Large intestine (tissue), 3 donors: Measurements from ENCODE around the gene OPCML. TPM values are rescaled to one million over a fixed set of nuclear protein-coding genes. Genes with fewer than 3 reads are reported as not detected.

Experiments used
- DNase-seq, 2 donors: peaks; one replicate each; pipeline versions ENCODE4 v3.0.0 to v3.0.0-alpha.2; 2013
- H3K27ac ChIP-seq: one replicate; pipeline ENCODE4 v1.5.1; 2013; ENCODE audit warnings: low read length
- H3K27me3 ChIP-seq: 2 replicates; pipeline ENCODE4 v1.6.1; 2013; ENCODE audit warnings: low read length; ENCODE audit not compliant: control insufficient read depth, insufficient read depth
- H3K36me3 ChIP-seq: 2 replicates; pipeline ENCODE4 v1.6.1; 2013; ENCODE audit warnings: low read length; ENCODE audit not compliant: control insufficient read depth, insufficient read depth
- H3K4me1 ChIP-seq: one replicate; pipeline ENCODE4 v1.6.1; 2013; ENCODE audit warnings: low read length; ENCODE audit not compliant: control insufficient read depth, insufficient read depth
- H3K4me3 ChIP-seq: one replicate; pipeline ENCODE4 v1.5.1; 2013; ENCODE audit warnings: low read length
- H3K9me3 ChIP-seq: one replicate; pipeline ENCODE4 v1.6.1; 2013; ENCODE audit warnings: mild to moderate bottlenecking, low read depth, low read length, moderate library complexity; ENCODE audit not compliant: control insufficient read depth
- WGBS: methylation state at CpG from one replicate; pipeline ENCODE4 v1.1.5; 2013; ENCODE audit warnings: low lambda C conversion rate; ENCODE audit not compliant: insufficient coverage; 5-methylcytosine and 5-hydroxymethylcytosine counted together
- polyA plus RNA-seq: library from polyadenylated mRNA; unstranded; fragments of 120-200 nt; gene quantifications from one replicate; pipeline ENCODE4 v1.2.1, GENCODE V29; 2013

Gene OPCML
- polyA plus RNA-seq, 1 donor: 1.4 TPM

- Histone ChIP-seq H3K4me1 (peaks cover 2% of the 10 kb centered on the region), H3K4me3 (no peak overlapping the region), H3K27ac (no peak overlapping the region), H3K9me3 (no peaks in the 10 kb centered on the region), H3K36me3 (no peaks in the 10 kb centered on the region), H3K27me3 (no peaks in the 10 kb centered on the region)
- DNase-seq: peak; percentile 24 to 32
- 18% methylated on average over 2 of the region's 5 CpGs for WGBS
These were observed 674.1 kb downstream of the OPCML start for GRCh38 chr11:132858223-132858622.

- Histone ChIP-seq H3K36me3 (no peaks in the 10 kb centered on the region), H3K27ac (no peak overlapping the region), H3K9me3 (no peaks in the 10 kb centered on the region), H3K4me3 (no peak overlapping the region), H3K4me1 (peaks cover 2% of the 10 kb centered on the region), H3K27me3 (no peaks in the 10 kb centered on the region)
- DNase-seq: no peak
- 95% methylated on average over 2 of the region's 4 CpGs for WGBS
These were observed 676.3 kb downstream of the OPCML start for GRCh38 chr11:132856032-132856431.

GRCh38 chr11:132855516-132855915, 676.8 kb downstream of the OPCML start:
- no CpG with 5 or more reads among the region's 3 CpGs for WGBS
- peaks cover 2% of the 10 kb centered on the region for H3K4me1 ChIP-seq

GRCh38 chr11:132853886-132854285, 678.4 kb downstream of the OPCML start:
- H3K27me3 ChIP-seq: no peaks in the 10 kb centered on the region

More at GRCh38 chr11:132855516-132855915, 676.8 kb downstream of the OPCML start:
- DNase-seq: no peak
- Histone ChIP-seq H3K27me3 (no peaks in the 10 kb centered on the region), H3K36me3 (no peaks in the 10 kb centered on the region), H3K9me3 (no peaks in the 10 kb centered on the region), H3K27ac (no peak overlapping the region), H3K4me3 (no peak overlapping the region)

GRCh38 chr11:132852361-132852760, 679.9 kb downstream of the OPCML start:
- no peak for DNase-seq
- Histone ChIP-seq H3K4me3 (no peak overlapping the region), H3K27me3 (no peaks in the 10 kb centered on the region), H3K9me3 (no peaks in the 10 kb centered on the region), H3K27ac (no peak overlapping the region), H3K36me3 (no peaks in the 10 kb centered on the region), H3K4me1 (no peaks in the 10 kb centered on the region)
- WGBS: 89% methylated on average over 5 of the region's 7 CpGs

More at GRCh38 chr11:132853886-132854285, 678.4 kb downstream of the OPCML start:
- Histone ChIP-seq H3K27ac (no peak overlapping the region), H3K4me1 (peaks cover 2% of the 10 kb centered on the region), H3K9me3 (no peaks in the 10 kb centered on the region), H3K4me3 (no peak overlapping the region), H3K36me3 (no peaks in the 10 kb centered on the region)
- no peak for DNase-seq
- WGBS: no CpG with 5 or more reads among the region's 3 CpGs

GRCh38 chr11:132851247-132851646, 681.1 kb downstream of the OPCML start:
- Histone ChIP-seq H3K36me3 (no peaks in the 10 kb centered on the region), H3K27me3 (no peaks in the 10 kb centered on the region), H3K4me1 (no peaks in the 10 kb centered on the region), H3K9me3 (no peaks in the 10 kb centered on the region), H3K4me3 (no peak overlapping the region), H3K27ac (no peak overlapping the region)
- no peak for DNase-seq
- 83% methylated on average over 1 of the region's 2 CpGs for WGBS

- DNase-seq: no peak
- H3K9me3 ChIP-seq: no peaks in the 10 kb centered on the region
- no peaks in the 10 kb centered on the region for H3K36me3 ChIP-seq
- no CpG with 5 or more reads among the region's 3 CpGs for WGBS
- H3K27ac ChIP-seq: no peak overlapping the region
- H3K27me3 ChIP-seq: peaks cover 5% of the 10 kb centered on the region
- H3K4me3 ChIP-seq: no peak overlapping the region
- no peaks in the 10 kb centered on the region for H3K4me1 ChIP-seq
These were observed 682.0 kb downstream of the OPCML start for GRCh38 chr11:132850266-132850665.

GRCh38 chr11:132848336-132848735, 684.0 kb downstream of the OPCML start:
- Histone ChIP-seq H3K4me3 (no peak overlapping the region), H3K27me3 (peaks cover 5% of the 10 kb centered on the region), H3K36me3 (no peaks in the 10 kb centered on the region), H3K9me3 (no peaks in the 10 kb centered on the region), H3K27ac (no peak overlapping the region), H3K4me1 (no peaks in the 10 kb centered on the region)
- no CpG with 5 or more reads among the region's 2 CpGs for WGBS
- no peak for DNase-seq

GRCh38 chr11:132846075-132846474, 686.2 kb downstream of the OPCML start:
- Histone ChIP-seq H3K27ac (no peak overlapping the region), H3K4me1 (no peaks in the 10 kb centered on the region), H3K9me3 (no peaks in the 10 kb centered on the region), H3K36me3 (no peaks in the 10 kb centered on the region), H3K27me3 (peaks cover 5% of the 10 kb centered on the region), H3K4me3 (no peak overlapping the region)
- no CpG with 5 or more reads among the region's 4 CpGs for WGBS
- no peak for DNase-seq

- H3K4me3 ChIP-seq: no peak overlapping the region
- peaks cover 5% of the 10 kb centered on the region for H3K27me3 ChIP-seq
- no peak for DNase-seq
- no peak overlapping the region for H3K27ac ChIP-seq
- no peaks in the 10 kb centered on the region for H3K36me3 ChIP-seq
- no peaks in the 10 kb centered on the region for H3K9me3 ChIP-seq
- 58% methylated on average over 3 of the region's 5 CpGs for WGBS
- no peaks in the 10 kb centered on the region for H3K4me1 ChIP-seq
These were observed 687.2 kb downstream of the OPCML start for GRCh38 chr11:132844956-132845696.

- H3K9me3 ChIP-seq: no peaks in the 10 kb centered on the region
- H3K4me1 ChIP-seq: no peaks in the 10 kb centered on the region
- H3K27ac ChIP-seq: no peak overlapping the region
- peaks cover 2% of the 10 kb centered on the region for H3K27me3 ChIP-seq
- no peak overlapping the region for H3K4me3 ChIP-seq
- H3K36me3 ChIP-seq: no peaks in the 10 kb centered on the region
- no peak for DNase-seq
- 69% methylated on average over 3 of the region's 12 CpGs for WGBS
These were observed 691.6 kb downstream of the OPCML start for GRCh38 chr11:132840660-132841059.
